Heart left ventricle (tissue), 16 donors: ENCODE data around the gene GBX2. TPM values are rescaled to one million over a fixed set of nuclear protein-coding genes. Genes with fewer than 3 reads are reported as not detected.

Experiments used
- ATAC-seq, 4 donors: fragments of 200-7000 bp; cut with Tn5 transposase; one replicate each; pipeline ENCODE4 v1.9.1; 2020 to 2022; ENCODE audit warnings: moderate library complexity in 4 of 4, mild to moderate bottlenecking in 3 of 4, moderate number of reproducible peaks in 1 of 4
- DNase-seq, 5 donors: peaks; one replicate each; pipeline ENCODE4 v3.0.0-alpha.2; 2020
- H3K27ac ChIP-seq, 12 donors: fragments of 200-600 bp; sonication (generic) in 4 of 12; one replicate each; pipeline versions ENCODE4 v1.5.0 to v1.8.0; 2016 to 2022; ENCODE audit warnings: mild to moderate bottlenecking in 2 of 12
- H3K27me3 ChIP-seq, 9 donors: fragments of 200-600 bp; sonication (generic) in 2 of 9; one replicate each; pipeline versions ENCODE4 v1.5.1 to v1.8.0; 2016 to 2022; ENCODE audit warnings: mild to moderate bottlenecking in 3 of 9
- H3K36me3 ChIP-seq, 9 donors: fragments of 200-600 bp; sonication (generic) in 2 of 9; one replicate each; pipeline versions ENCODE4 v1.5.0 to v1.8.0; 2018 to 2022; ENCODE audit warnings: mild to moderate bottlenecking in 2 of 9
- H3K4me1 ChIP-seq, 12 donors: fragments of 200-600 bp; sonication (generic) in 4 of 12; one replicate each; pipeline versions ENCODE4 v1.5.0 to v1.8.0; 2016 to 2022; ENCODE audit warnings: mild to moderate bottlenecking in 3 of 12
- H3K4me3 ChIP-seq, 12 donors: fragments of 200-600 bp; sonication (generic) in 4 of 12; one replicate each; pipeline versions ENCODE4 v1.5.0 to v1.8.0; 2017 to 2022; ENCODE audit warnings: mild to moderate bottlenecking in 9 of 12, moderate library complexity in 4 of 12
- H3K9me3 ChIP-seq, 12 donors: fragments of 200-600 bp; sonication (generic) in 4 of 12; one replicate each; pipeline versions ENCODE4 v1.5.0 to v1.8.0; 2016 to 2022; ENCODE audit warnings: mild to moderate bottlenecking in 1 of 12
- CTCF ChIP-seq, 12 donors: fragments of 200-600 bp; sonication (generic) in 4 of 12; IDR thresholded peaks; one replicate each; pipeline versions ENCODE4 v1.5.0 to v1.8.0; 2018 to 2022; ENCODE audit warnings: antibody characterized with exemption in 12 of 12, mild to moderate bottlenecking in 5 of 12
- POLR2A ChIP-seq, 2 donors: fragments of 450-650 bp; IDR thresholded peaks; one replicate each; pipeline ENCODE4 v1.6.1; 2017; ENCODE audit warnings: antibody characterized with exemption in 2 of 2, mild to moderate bottlenecking in 2 of 2, moderate library complexity in 2 of 2
- WGBS, 4 donors: extraction: QIAGEN DNeasy Blood & Tissue Kit in 2 of 4; methylation state at CpG; one replicate each; pipeline versions ENCODE4 v1.1.5 to v1.1.7; 2013 to 2018; 5-methylcytosine and 5-hydroxymethylcytosine counted together
- intact Hi-C, 10 donors: fragments of 100-400 bp; cut with DNase I; formaldehyde crosslinking; loops; one replicate each; pipeline versions ENCODE4 v1.11.1 to v1.14.2; 2022
- polyA plus RNA-seq, 2 donors: library from polyadenylated mRNA; stranded (reverse); fragments of 200-250 nt; gene quantifications; one replicate each; pipeline ENCODE4 v1.2.3, GENCODE V29; 2013
- total RNA-seq, 9 donors: library from RNA; depleted of rRNA in 2 of 9; stranded (reverse); fragments of >200 nt in 2 of 9; fragmentation: NEBNext Ultra II Directional in 3 of 9; extraction: Animal tissue kit (Norgen Biotek cat#: 25700) in 3 of 9; gene quantifications; one replicate each; pipeline versions ENCODE4 v1.1.0 to v1.2.4, GENCODE V29; 2016 to 2023
- donor health status: ischemic (EF 13 %, LVEDD 7.1; RV severe dilation, severe dysfunction).
- donor health status: healthy with polysubstance abuse.
- donor health status: DM: no; HTN: yes; CAD: no.
- donor health status: DM: no; HTN: no; CAD: no.
- donor health status: ischemic (EF 25% LVEDD 6.9; RV normal size, moderate dysfunction).
- donor health status: ischemic (EF 25% LVEDD 5.7; RV mildly dilated, moderate dysfunction).
- donor health status: healthy.
- donor health status: DM: yes; HTN: yes; CAD: no.
- donor health status: ischemic (EF 35%, LVEDD 5.7; RV mildly dilated, moderate dysfunction).
- donor health status: nonischemic (EF 11% LVEDD 7.7; RV severe dilation, severe dysfunction).
- donor health status: DM: yes; HTN: yes; CAD: no.
- donor health status: PGD.
- donor health status: ischemic (EF 29% LVEDD 5.4; RV normal size, mild dysfunction).
- donor health status: nonischemic (EF 23%, LVEDD 6.1; RV moderate dilation, normal function).

The GBX2 gene
- total and polyA plus RNA-seq, 11 donors, result 0.15 to 0.55 (median 0.17) TPM; not detected in 8

DNA sequence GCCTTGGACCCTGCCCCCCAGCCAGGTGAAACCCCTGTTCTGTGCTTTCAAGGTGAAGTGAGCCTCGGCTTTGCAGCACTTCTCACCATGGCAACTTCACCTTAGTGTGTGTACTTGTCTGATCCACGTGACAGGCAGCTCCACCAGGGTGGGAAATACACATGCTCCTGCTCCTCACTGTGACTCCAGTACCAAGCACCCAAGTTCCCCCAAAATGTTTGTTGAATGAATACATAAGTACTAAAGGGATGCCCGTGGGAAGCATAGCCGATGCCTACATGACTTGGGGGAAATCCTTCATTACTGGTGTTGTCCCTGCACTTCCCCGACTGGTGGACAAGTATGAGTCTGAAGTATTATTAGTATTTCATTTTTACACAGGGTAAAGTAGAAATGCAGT, 41.8 kb upstream of the GBX2 start:
- Histone ChIP-seq H3K4me3 (no peak overlapping the region), H3K27me3 (peaks cover 0 to 18% (median 0%) of the 10 kb centered on the region in 9 donors), H3K27ac (no peak overlapping the region), H3K36me3 (no peaks in the 10 kb centered on the region), H3K9me3 (peaks cover 0 to 13% (median 5%) of the 10 kb centered on the region in 12 donors), H3K4me1 (no peaks in the 10 kb centered on the region)
- intact Hi-C loops, result no loop called here
- ATAC-seq, result no peak
- no peak for DNase-seq
- no peak for TF ChIP-seq POLR2A (IDR thresholded peaks at IDR 0.05)
- no peak for TF ChIP-seq CTCF (IDR thresholded peaks at IDR 0.05)
- 82 to 93% (median 88%) methylated on average over 5 of the region's 5 CpGs for WGBS, 4 donors

- H3K4me1 ChIP-seq, result no peaks in the 10 kb centered on the region
- H3K36me3 ChIP-seq, result no peaks in the 10 kb centered on the region
- peaks cover 0 to 14% (median 5%) of the 10 kb centered on the region in 12 donors for H3K9me3 ChIP-seq
- no peak for TF ChIP-seq POLR2A (IDR thresholded peaks at IDR 0.05)
- TF ChIP-seq CTCF (IDR thresholded peaks at IDR 0.05), result no peak
- no peak overlapping the region for H3K4me3 ChIP-seq
- WGBS, 4 donors, result 54 to 63% (median 57%) methylated on average over 6 of the region's 6 CpGs
- ATAC-seq, result no peak
- no peak overlapping the region for H3K27ac ChIP-seq
- DNase-seq, result no peak
- intact Hi-C loops, result no loop called here
- H3K27me3 ChIP-seq, result peaks cover 0 to 16% (median 0%) of the 10 kb centered on the region in 9 donors
Measured at GRCh38 chr2:236209535-236209934, 41.3 kb upstream of the GBX2 start.

GRCh38 chr2:236208019-236208926, 40.1 kb upstream of the GBX2 start:
- H3K36me3 ChIP-seq, result no peaks in the 10 kb centered on the region
- DNase-seq (no peak), ATAC-seq (no peak)
- peaks cover 0 to 14% (median 5%) of the 10 kb centered on the region in 12 donors for H3K9me3 ChIP-seq
- peaks cover 0 to 8% (median 0%) of the 10 kb centered on the region in 9 donors for H3K27me3 ChIP-seq
- intact Hi-C loops, result no loop called here
- WGBS, 4 donors, result 83 to 88% (median 86%) methylated on average over 28 of the region's 28 CpGs
- H3K27ac ChIP-seq, result no peak overlapping the region
- TF ChIP-seq POLR2A (IDR thresholded peaks at IDR 0.05) (no peak), CTCF (IDR thresholded peaks at IDR 0.05) (no peak)
- H3K4me1 ChIP-seq, result no peaks in the 10 kb centered on the region
- H3K4me3 ChIP-seq, result no peak overlapping the region

DNA sequence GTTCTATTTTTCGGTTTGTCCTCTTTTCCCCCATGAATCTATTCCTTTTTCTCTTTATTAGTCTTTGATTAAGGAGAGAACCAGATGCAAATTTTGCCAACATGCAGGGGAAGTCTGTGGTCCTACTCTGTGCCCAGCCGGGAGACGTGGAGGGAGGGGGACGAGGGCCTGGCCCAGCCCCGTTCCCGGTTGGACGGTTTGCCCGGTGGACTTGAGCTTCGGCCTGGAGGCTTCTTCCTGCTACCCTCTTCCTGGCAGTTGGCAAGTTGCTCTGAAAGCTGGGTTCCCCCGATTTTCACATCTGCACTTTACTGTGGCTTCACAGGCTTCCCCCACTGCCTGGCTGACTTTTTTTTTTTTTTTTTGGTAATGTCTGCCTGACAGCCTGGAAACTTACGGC, 39.3 kb upstream of the GBX2 start:
- Histone ChIP-seq H3K36me3 (no peaks in the 10 kb centered on the region), H3K4me3 (no peak overlapping the region), H3K27me3 (peaks cover 0 to 3% (median 0%) of the 10 kb centered on the region in 9 donors), H3K4me1 (no peaks in the 10 kb centered on the region), H3K9me3 (peaks cover 0 to 14% (median 5%) of the 10 kb centered on the region in 12 donors), H3K27ac (no peak overlapping the region)
- DNase-seq (no peak), ATAC-seq (no peak)
- intact Hi-C loops, result no loop called here
- TF ChIP-seq POLR2A (IDR thresholded peaks at IDR 0.05) (no peak), CTCF (IDR thresholded peaks at IDR 0.05) (no peak)
- 81 to 90% (median 89%) methylated on average over 11 of the region's 11 CpGs for WGBS, 4 donors
